Stimulated activated CD8-positive, alpha-beta memory T cell treated with anti-CD3 and anti-CD28 coated beads, Interleukin-4, amount 100 ng/mL, for 24 hours (primary cell): ENCODE measurements around the gene FNBP1.
"Not testable (repeated sequence)": the region's sequence is repeated elsewhere in the genome, so short reads cannot be mapped to it uniquely, and the experiment has no call there.

Experiments
- DNase-seq: peaks from one replicate; pipeline ENCODE4 v3.0.0-alpha.2; 2020; ENCODE audit warnings: low read depth

The FNBP1 gene

DNA sequence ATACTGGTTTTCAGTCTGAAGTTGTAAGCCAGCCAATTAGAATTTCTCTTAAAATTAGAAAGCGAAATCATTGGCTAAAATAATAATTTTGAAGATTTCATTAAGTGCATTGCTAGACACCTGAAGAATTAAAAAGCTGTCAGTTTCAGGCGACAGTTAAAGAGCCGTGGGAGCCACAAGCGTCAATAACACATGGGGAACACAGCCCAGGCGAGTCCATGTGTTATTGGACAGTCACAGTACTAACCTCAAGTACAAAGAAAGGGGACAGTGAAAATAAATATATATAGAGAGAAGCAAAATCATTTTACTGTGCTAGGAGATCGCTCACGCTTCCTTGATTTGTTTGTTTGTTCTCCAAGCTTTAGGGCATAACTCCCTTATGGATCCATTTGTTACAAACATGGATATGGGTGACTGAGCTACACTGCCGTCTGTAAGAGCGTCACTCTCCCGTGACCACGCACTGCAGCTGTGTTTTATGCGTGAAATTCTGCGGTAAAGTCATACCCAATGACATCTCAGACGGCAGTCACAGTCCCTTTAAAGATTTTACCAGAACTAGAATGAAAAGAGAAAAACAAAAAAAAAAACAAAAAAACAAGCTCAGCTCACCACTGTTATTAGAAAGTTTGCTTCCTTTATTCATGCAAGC, 124.6 kb downstream of the FNBP1 start:
- no peak for DNase-seq

DNA sequence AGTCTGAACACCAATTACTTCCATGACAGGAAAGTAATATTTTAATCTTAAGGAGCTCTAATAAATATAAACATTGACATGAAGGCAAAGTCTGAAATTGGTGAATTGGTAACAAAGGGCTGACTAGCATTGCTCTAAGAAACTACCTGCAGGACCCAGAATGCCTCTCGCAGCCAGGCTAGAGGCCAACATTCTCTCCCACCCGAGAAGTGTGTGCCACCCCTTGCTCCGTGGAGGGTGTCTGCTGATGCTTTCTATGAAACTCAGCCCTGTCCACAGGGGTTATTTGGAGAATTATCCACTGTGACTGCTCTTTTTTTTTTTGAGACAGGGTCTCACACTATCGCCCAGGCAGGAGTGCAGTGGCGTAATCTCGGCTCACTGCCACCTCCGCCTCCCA, 126.3 kb downstream of the FNBP1 start:
- DNase-seq, result no peak

DNA sequence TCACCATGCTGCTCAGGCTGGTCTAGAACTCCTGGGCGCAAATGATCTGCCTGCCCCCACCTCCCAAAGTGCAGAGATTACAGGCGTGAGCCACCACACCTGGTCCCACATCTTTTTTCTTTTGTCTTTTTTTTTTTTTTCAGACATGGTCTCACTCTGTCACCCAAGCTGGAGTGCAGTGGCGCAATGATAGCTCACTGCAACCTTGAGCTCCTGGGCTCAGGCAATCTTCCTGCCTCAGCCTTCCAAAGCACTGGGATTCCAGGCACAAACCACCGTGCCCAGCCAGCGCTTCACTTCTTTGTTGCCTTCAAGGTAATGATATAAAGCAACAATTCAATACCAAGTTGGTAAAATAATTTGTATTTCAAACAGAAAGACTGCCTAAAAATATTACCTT, 128.9 kb downstream of the FNBP1 start:
- DNase-seq, result no peak

DNA sequence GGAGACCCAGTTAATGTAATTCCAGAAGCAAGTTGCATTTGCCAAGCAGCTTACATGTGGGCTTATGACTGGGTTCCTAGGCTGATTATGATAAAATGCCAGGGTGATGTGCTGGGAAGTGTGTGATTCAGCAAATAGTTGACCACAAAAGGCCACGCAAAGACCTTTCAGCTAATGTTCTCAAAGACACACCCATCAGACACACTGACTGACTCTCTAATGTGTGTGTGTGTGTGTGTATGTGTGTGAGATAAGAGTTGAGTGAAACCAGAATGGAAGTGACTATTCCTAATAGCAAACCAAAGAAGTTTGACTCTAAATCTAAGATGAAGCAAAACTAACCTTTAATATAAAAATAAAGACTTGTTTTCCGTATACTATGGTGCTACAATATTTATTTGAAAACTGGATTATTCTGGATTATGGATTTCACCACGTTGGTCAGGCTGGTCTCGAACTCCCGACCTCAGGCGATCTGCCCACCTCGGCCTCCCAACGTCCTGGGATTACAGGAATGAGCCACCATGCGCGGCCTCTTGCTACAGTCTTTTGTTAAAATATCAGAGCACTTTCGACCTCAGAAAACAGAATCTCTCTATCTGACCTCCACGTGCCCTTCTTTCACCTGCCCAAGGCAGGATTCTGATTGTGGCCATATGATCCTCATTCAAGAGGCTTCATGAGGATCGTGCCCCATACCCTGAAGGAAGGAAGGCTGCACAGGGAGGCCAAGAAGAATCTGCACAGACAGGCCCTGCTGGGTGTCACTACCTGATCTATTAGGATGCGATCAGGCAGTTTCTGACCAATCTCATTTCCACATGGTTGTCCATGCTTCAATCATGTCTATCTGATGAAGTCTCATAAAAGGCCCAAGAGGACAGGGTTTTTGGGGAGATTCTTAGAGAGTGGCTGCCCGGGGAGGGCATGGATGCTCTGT, 132.1 kb downstream of the FNBP1 start:
- DNase-seq, result no peak

DNA sequence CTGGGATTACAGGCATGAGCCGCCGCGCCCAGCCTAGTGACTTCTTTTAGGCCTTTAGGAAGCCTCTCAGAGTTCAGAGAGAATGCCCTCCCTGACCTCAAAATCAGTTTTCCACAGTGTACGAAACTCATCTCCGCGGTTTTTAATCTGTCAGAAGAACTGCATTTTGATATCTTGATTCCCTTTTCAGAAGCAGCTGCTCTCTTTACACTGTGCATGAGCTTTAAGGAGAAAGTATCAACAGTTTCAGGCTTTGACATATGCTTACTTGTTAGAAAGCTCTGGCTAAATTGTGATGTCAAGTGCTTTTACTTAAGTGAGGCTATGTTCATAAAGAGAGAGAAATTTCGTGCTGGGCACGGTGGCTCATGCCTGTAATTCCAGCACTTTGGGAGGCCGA, 133.1 kb downstream of the FNBP1 start:
- no peak for DNase-seq

DNA sequence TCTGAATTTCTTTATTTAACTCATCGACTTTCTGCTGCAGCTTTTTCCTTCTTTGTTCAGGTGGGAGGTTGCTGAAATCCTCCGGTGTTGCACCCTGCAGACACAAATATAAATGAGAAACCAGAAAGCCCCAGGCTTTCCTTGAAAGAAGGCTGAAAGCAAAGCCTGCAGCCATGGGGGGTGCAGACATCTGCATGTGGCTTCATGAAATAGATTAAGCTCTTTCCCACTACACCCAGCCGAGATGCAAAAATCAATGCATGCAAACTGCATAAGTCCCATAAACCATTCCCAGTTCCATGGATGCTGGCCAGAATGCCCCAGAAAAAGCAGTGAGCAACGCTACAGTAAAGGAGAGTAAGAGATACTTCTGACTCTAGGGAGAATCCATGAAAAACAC, 134.1 kb downstream of the FNBP1 start:
- DNase-seq, result no peak

DNA sequence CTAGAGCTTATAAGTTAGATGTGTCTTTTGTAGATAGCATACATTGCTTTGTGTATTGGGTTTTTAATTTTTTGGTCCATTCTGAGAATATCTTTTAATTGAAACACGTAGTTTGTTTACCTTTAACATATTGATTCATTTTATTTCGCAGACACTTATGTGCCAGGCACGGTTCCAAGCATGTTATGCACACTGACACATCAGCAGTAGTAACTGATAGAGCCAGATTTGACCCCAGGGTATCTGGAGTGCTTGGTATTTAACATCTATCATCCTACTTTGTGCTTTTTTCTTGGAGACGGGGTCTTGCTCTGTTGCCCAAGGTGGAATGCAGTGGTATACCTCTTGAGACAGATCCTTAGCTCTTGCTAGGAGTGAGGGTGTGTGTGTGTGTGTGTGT, 135.8 kb downstream of the FNBP1 start:
- DNase-seq, result no peak

- no peak for DNase-seq
These were observed 136.7 kb downstream of the FNBP1 start for GRCh38 chr9:129906298-129906697.

GRCh38 chr9:129904734-129905133, 138.3 kb downstream of the FNBP1 start:
- DNase-seq, result no peak

DNA sequence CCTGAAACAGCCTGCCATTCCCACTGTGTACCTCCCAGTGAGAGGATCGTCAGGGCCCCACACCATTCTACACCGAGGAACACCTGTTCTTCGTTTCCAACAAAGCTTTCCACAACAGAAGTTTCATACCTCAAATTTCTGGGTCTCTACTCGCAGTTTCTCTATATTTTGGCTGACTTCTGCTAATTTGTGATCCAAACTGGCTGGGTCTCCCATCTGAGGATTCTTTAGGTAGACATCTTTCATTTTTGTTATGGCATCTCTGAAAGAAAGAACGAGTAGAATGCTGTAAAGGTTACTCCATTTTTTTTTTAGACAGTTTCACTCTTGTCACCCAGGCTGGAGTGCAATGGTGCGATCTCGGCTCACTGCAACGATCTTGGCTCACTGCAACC, 140.3 kb downstream of the FNBP1 start:
- no peak for DNase-seq

- DNase-seq, result no peak
These were observed 140.8 kb downstream of the FNBP1 start for GRCh38 chr9:129901993-129902739.

GRCh38 chr9:129900263-129901027, 142.5 kb downstream of the FNBP1 start:
- DNase-seq, result no peak

DNA sequence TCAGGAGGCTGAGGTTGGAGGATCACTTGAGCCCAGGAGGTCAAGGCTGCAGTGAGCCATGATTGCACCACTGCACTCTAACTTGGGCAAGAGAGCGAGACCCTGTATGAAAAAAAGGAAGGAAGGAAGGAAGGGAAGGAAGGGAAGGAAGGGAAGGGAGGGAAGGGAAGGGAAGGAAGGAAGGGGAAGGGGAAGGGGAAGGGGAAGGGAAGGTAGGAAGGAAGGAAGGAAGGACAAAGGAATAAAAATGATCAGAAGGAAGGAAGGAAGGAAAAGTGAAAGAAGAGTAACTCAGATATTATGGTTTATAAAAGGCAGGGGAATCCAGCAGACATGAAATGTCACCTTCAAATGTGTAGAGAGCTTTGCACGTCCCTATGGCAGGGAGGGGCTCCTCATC, 143.4 kb downstream of the FNBP1 start:
- DNase-seq, result no peak

GRCh38 chr9:129898185-129898584, 144.8 kb downstream of the FNBP1 start:
- DNase-seq, result no peak

GRCh38 chr9:129897263-129897662, 145.7 kb downstream of the FNBP1 start:
- no peak for DNase-seq

DNA sequence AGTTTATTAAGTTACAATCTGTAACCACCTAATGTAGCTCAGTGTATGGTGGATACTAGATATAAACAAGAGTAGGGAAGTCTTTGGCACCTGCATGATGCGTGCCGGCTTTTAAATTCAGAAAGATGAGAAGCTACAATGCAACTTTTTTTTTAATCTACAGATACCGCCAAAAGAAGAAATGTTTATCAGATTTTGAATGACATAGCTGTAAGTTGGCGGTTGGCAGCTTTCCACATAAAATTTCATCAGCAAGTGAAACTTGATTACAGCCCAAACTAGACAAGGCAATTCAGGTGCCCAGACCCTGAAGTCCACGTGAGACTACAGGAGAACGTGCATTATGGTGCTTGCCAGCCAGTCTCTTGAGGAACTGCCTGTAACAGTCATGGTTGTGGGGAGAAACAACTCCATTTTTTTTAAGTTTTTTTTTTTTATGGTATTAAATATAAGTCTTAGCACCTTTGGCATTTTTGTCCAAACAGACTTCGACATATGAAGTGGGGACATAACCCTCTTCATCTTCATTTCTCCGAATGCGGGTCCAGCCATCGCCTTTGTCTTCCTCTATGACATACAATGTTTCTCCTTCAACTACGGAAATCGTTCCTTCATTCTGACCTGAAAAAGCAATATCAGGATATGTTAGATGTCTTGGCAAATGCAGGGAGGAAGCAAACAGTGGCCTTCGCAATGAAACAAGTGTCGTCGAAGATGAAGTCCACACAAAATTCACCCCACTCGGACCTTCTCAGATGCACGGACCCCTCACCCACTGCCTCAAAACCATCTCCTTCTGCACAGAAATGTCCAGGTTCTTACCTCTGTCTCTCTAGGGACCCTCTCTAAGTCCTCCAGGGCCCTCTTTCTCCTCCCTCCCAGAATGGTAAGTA, 147.4 kb downstream of the FNBP1 start:
- DNase-seq, result no peak

DNA sequence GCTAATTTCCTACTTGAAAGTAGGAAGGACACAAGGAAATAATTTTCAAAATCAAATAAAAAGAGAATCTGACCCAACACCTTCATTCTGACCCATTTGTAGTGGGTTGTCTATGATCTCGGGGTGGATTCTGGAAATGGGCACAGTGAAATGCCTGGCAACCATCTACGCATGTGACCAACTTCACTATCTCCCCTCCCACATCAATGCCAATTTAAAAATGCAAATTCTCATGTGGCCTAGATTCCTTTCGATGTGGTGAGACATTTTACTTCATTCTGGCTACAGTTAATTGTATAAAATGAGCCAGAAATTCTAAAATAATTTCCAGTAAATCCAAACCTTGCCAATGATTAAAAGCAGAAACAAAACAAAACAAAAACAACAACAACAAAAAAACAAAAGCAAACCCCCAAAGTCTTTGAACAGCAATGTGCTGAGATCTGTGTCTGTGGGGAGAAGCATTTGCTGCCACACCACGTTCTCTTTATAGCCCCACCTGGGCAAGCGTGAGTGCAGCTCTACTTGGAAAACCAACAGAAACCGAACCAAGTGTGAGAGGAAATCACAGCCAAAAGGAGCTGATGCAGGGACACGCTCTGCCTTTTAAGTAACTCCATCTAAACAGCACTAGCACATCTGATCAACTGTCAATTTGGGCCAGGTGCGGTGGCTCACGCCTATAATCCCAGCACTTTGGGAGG, 148.7 kb downstream of the FNBP1 start:
- DNase-seq, result no peak

DNA sequence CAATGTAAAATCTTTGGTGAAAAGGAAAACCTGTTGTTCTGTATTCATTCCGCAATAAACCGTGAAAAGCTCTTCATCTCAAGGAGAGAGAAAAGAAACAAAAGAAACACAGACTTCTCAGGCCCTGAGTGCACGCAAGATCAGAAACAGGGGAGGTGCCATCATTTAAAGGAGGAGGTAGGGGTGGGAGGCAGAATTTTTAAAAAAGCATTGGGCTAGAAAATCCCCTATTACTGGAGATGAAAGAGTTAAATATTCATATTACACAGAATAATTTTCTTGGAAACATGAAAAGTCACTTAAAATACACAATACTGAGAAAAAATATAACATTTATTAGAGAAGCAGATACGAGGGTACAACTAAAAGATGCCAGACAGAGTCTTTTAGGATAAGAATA, 151.4 kb downstream of the FNBP1 start:
- DNase-seq, result no peak

- DNase-seq, result not testable (repeated sequence)
These were observed 152.2 kb downstream of the FNBP1 start for GRCh38 chr9:129890718-129891299.
